GDM1 (cell line): ENCODE results near the gene INTS1.

ENCODE experiments used
- DNase-seq: peaks from one replicate; lab custom pipeline; 2025; lab: John Stamatoyannopoulos, UW

Gene INTS1

GRCh38 chr7:1541431-1542162 is 37.4 kb upstream of the INTS1 start:
- DNase-seq: no peak

DNA sequence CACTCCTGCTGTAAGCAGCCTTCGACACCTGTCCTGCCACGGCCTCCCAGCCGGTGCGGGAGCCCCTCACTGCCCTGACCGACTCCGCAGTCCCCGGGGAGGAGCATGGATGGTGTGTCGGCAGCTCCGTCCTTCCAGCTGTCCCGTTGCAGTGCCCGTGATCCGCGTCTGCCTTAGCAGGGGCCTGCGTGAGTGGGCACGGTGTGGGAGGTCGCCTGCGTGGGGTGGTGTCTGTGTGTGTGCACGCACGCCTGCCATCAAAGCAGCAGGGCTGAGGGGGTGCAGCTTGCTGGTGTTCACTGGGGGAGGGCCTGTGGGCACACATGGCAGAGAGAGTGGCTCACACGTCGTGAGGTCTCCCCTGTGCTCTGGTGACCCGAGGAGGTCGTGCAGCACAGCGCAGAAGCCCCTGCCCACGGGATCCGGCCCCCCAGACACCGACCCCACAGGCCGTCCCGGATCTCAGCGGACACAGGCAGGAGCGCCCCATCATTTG is 36.6 kb upstream of the INTS1 start:
- no peak for DNase-seq

- DNase-seq: no peak
These were observed 35.9 kb upstream of the INTS1 start for GRCh38 chr7:1539882-1540775.

GRCh38 chr7:1539181-1539881 is 35.1 kb upstream of the INTS1 start:
- DNase-seq: no peak

- DNase-seq: no peak
These were observed 34.5 kb upstream of the INTS1 start for GRCh38 chr7:1538544-1539180.

DNA sequence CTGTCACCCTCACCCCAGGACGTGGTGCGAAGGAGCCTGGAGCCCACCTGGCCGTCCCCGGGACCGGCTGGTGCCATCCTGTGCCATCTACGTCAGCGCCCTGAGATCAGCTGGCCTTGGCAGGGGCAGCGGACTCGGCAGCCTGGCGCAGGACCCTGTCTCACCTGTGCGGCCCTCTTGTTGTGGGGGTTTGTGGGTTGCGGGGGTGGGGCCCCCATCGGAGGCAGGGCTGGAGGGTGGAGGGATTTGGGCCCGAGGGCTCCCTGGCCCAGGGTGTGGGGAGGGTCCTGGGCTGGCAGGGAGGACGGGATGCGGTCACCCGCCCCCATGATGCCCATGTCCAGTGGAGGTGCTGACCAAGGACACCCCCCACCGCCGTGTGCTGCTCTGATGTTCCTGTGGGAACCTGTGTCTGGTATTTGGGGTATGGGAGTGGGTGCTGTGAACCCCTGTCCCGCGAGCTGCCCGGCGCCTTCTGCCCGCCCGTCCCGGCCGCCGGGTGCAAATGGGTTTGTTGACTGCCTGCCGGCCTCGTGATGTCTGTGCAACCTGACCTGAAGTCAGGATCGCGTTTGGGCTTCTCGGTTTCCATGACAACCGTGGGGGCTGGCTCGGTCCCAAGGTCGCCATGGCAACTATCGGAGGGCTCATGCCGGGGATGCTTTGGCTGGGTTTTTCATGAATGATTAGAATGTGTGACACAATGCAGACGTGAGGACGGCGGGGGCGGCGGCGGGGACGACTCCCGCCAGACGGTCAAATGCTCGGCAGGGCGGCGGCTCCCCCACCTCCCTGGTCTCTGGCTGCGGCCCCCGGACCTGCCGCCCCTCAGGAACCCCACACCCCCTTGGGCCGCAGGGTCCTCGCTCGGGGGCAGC is 33.6 kb upstream of the INTS1 start:
- no peak for DNase-seq

GRCh38 chr7:1536743-1537534 is 32.8 kb upstream of the INTS1 start:
- DNase-seq: no peak

GRCh38 chr7:1536455-1536742 is 32.2 kb upstream of the INTS1 start:
- DNase-seq: no peak

GRCh38 chr7:1535701-1536454 is 31.7 kb upstream of the INTS1 start:
- no peak for DNase-seq

DNA sequence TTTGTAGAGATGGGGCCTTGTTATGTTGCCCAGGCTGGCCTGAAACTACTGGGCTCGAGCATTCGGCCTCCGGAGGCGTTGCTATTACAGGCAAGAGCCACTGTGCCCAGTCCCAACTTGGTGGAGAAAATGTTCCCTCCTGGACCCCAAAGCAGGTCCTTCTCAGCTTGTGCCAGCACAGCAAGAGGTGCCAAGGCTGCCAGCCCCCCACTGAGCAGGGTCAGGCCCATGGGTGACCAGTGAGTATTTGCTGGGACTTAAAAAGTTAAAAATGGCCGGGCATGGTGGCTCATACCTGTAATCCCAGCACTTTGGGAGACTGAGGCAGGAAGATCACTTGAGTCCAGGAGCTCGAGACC is 30.9 kb upstream of the INTS1 start:
- DNase-seq: no peak

- DNase-seq: no peak
These were observed 30.3 kb upstream of the INTS1 start for GRCh38 chr7:1534330-1535099.

DNA sequence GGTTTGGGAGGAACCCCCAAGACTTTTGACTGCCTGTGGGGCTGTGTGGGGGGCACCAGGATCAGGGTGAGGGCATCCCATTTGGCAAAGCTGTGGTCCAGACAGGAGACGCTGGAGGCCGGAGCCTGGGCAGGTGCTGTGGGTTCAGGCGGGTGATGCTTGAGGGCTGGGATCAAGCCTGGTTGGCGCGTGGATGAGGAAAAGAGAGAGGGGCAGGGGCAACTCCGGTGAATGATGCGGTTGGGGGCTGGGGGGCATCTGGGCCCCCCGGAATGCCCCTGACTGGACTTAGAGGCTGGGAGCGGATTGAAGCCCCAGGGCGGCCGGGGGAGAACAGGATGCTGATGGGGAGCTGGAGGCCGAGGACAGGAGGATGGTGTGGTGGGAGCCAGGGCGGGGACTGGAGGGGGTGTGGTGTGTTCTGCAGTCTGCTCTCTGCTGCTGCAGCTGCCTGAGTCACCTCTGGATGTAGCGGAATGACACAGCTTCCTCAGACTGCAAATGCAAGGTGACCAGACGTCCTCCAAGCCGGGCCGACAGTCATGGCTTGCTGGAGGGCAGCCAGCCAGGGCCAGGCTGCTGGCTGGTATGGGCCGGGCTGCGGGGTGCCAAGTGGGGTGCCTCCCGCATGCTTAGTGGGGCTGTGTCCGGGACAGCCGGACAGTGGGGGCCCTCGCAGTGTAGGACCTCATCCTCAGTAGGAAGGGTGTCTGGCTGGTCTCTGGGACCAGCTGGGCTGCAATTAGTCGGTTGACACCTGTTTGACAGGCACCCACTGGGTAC is 29.5 kb upstream of the INTS1 start:
- DNase-seq: no peak

GRCh38 chr7:1533255-1533546 is 29.0 kb upstream of the INTS1 start:
- DNase-seq: no peak

DNA sequence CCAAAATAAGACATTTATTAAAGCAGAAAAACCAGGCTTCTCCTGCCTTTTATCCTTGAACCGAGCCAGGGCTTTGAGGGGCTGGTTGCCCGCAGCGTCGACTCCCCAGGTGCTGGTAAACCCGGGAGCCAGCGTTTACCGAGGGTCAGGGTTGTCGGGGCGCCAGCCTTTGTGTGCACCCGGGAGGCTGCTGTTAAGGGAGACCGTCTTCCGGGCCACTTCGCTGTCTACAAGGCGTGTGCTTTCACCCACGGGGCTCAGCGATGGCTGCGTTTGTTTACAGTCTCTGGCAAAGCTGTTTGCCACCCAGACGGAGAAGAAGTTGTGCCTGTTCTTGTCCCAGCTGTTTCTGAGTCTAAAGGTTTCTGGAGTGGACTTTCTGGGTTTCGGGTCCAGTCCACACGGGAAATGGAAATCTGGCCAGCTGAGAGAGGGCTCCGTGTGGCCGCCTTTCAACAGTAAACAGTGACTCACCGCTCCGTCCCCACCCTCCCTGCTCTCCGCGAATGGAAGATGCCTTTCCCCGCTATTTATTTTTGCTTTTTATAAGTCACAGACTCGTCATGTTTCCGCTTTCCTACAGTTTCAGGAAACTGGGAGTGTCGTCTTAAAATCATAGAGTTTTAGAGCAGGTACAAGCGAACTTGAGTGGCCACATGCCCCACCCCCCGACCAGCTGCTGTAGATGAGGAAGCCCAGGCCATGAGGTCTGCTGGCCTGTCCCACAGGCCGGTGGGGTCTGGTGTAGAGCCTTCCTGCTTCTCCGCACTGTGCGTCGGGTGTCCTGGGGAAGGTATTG is 28.5 kb upstream of the INTS1 start:
- DNase-seq: no peak

GRCh38 chr7:1531979-1532455 is 27.8 kb upstream of the INTS1 start:
- no peak for DNase-seq

DNA sequence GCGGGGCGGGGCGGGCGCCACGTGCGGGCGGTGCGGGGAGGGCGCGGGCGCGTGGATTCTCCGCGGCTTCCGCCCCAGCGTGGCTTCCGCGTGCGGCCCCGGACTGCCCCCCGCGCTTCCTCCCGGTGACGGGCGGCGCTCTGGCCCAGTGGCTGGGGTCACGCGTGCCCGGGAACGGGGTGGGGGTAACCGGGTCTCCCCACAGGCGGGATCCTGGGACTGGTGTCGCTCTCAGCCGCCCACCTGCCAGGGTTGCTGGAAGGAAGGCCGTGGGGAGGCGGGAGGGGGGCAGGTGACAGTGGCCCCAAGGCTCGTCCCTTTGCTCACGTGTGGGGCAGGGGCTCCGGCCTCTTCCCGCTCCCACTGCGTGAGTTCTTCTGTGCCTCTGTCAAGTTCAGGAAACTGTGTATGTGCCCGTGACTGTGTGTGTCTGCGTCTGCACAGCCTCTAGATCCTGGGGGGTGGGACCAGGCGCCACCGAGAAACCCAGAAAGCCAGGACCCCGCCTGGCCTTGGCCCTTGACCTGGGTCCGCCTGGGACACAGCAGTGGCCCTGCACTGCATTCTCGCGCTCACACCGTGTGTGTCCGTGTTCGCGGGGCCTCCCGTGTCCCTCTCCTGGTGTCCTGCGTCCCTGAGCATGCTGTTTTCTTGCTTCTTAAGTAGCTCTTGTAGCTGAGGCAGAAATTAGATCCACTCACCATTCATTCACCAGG is 27.2 kb upstream of the INTS1 start:
- DNase-seq: no peak

DNA sequence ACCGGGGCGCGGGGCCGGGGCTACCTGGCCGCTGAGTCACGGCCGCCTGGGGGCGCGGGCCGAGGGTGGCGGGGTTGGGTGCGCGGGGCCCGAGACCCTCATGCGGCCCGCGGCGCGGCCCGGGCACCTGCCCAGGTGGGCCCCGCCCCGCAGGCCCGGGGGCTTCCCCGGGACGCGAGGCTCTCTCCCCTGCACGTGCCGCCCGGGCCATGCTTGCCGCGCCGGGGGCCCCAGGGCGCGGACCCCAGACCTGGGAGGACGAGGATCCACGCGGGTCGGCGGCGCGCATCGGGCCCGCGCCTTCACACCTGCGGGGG is 26.7 kb upstream of the INTS1 start:
- no peak for DNase-seq
